Measurements from ENCODE around the gene CPNE4. TPM values are rescaled to one million over a fixed set of nuclear protein-coding genes. Genes with fewer than 3 reads are reported as not detected.

CPNE4 gene
- total RNA-seq, 1 donor from 2014 or later = 0.41 TPM

- Mint-ChIP-seq H3K4me3 (ENCODE audit: unreplicated experiment) (no peak overlapping the region), H3K9me3 (ENCODE audit: unreplicated experiment) (no peaks in the 10 kb centered on the region), H3K27ac (ENCODE audit: unreplicated experiment) (no peak overlapping the region), H3K27me3 (ENCODE audit: unreplicated experiment) (no peaks in the 10 kb centered on the region), H3K4me1 (ENCODE audit: unreplicated experiment) (peaks cover 5% of the 10 kb centered on the region), H3K36me3 (ENCODE audit: low read depth, unreplicated experiment) (no peaks in the 10 kb centered on the region)
- DNase-seq (ENCODE audit: low spot score) = no peak
- no peak for TF ChIP-seq CTCF (IDR thresholded peaks at IDR 0.05; ENCODE audit: unreplicated experiment)
Observed at GRCh38 chr3:131801566-131801965, 233.2 kb downstream of the CPNE4 start.

GRCh38 chr3:131797776-131798175 is 237.0 kb downstream of the CPNE4 start:
- DNase-seq (ENCODE audit: low spot score) = no peak
- H3K4me3 Mint-ChIP-seq (ENCODE audit: unreplicated experiment) = no peak overlapping the region
- H3K4me1 Mint-ChIP-seq (ENCODE audit: unreplicated experiment) = peaks cover 7% of the 10 kb centered on the region
- no peak overlapping the region for H3K27ac Mint-ChIP-seq (ENCODE audit: unreplicated experiment)
- no peaks in the 10 kb centered on the region for H3K36me3 Mint-ChIP-seq (ENCODE audit: low read depth, unreplicated experiment)
- no peak for TF ChIP-seq CTCF (IDR thresholded peaks at IDR 0.05; ENCODE audit: unreplicated experiment)
- H3K27me3 Mint-ChIP-seq (ENCODE audit: unreplicated experiment) = no peaks in the 10 kb centered on the region
- H3K9me3 Mint-ChIP-seq (ENCODE audit: unreplicated experiment) = no peaks in the 10 kb centered on the region

GRCh38 chr3:131796558-131797198 is 238.1 kb downstream of the CPNE4 start:
- no peaks in the 10 kb centered on the region for H3K9me3 Mint-ChIP-seq (ENCODE audit: unreplicated experiment)
- no peak for DNase-seq (ENCODE audit: low spot score)
- peaks cover 7% of the 10 kb centered on the region for H3K4me1 Mint-ChIP-seq (ENCODE audit: unreplicated experiment)
- H3K4me3 Mint-ChIP-seq (ENCODE audit: unreplicated experiment) = no peak overlapping the region
- no peaks in the 10 kb centered on the region for H3K36me3 Mint-ChIP-seq (ENCODE audit: low read depth, unreplicated experiment)
- no peak for TF ChIP-seq CTCF (IDR thresholded peaks at IDR 0.05; ENCODE audit: unreplicated experiment)
- H3K27me3 Mint-ChIP-seq (ENCODE audit: unreplicated experiment) = no peaks in the 10 kb centered on the region
- H3K27ac Mint-ChIP-seq (ENCODE audit: unreplicated experiment) = no peak overlapping the region

- no peak overlapping the region for H3K27ac Mint-ChIP-seq (ENCODE audit: unreplicated experiment)
- TF ChIP-seq CTCF (IDR thresholded peaks at IDR 0.05; ENCODE audit: unreplicated experiment) = no peak
- H3K4me3 Mint-ChIP-seq (ENCODE audit: unreplicated experiment) = no peak overlapping the region
- DNase-seq (ENCODE audit: low spot score) = no peak
- peaks cover 7% of the 10 kb centered on the region for H3K4me1 Mint-ChIP-seq (ENCODE audit: unreplicated experiment)
- no peaks in the 10 kb centered on the region for H3K36me3 Mint-ChIP-seq (ENCODE audit: low read depth, unreplicated experiment)
- H3K27me3 Mint-ChIP-seq (ENCODE audit: unreplicated experiment) = no peaks in the 10 kb centered on the region
- H3K9me3 Mint-ChIP-seq (ENCODE audit: unreplicated experiment) = no peaks in the 10 kb centered on the region
Observed at GRCh38 chr3:131796111-131796510, 238.7 kb downstream of the CPNE4 start.

- H3K4me3 Mint-ChIP-seq (ENCODE audit: unreplicated experiment) = no peak overlapping the region
- no peak for DNase-seq (ENCODE audit: low spot score)
- H3K9me3 Mint-ChIP-seq (ENCODE audit: unreplicated experiment) = no peaks in the 10 kb centered on the region
- TF ChIP-seq CTCF (IDR thresholded peaks at IDR 0.05; ENCODE audit: unreplicated experiment) = no peak
- no peak overlapping the region for H3K27ac Mint-ChIP-seq (ENCODE audit: unreplicated experiment)
- no peaks in the 10 kb centered on the region for H3K36me3 Mint-ChIP-seq (ENCODE audit: low read depth, unreplicated experiment)
- peaks cover 7% of the 10 kb centered on the region for H3K4me1 Mint-ChIP-seq (ENCODE audit: unreplicated experiment)
- H3K27me3 Mint-ChIP-seq (ENCODE audit: unreplicated experiment) = no peaks in the 10 kb centered on the region
Observed at GRCh38 chr3:131795390-131796090, 239.3 kb downstream of the CPNE4 start.

Measured in endothelial cell (in vitro differentiated cells).